AG09319 (cell line): Measurements from ENCODE around the gene BRSK2.

ENCODE experiments used
- DNase-seq: peaks from one replicate; pipeline ENCODE4 v3.0.0-alpha.2; 2010; ENCODE audit warnings: low read depth; ENCODE audit errors: extremely low read depth
- CTCF ChIP-seq: IDR thresholded peaks from 2 replicates; pipeline ENCODE4 v1.5.1; 2011; ENCODE audit warnings: low read depth, mild to moderate bottlenecking, inconsistent platforms, low read length, moderate library complexity

BRSK2 gene

GRCh38 chr11:1502954-1503707 lies 113.4 kb downstream of the BRSK2 start:
- no peak for DNase-seq
- no peak for TF ChIP-seq CTCF

GRCh38 chr11:1503708-1504104 lies 114.0 kb downstream of the BRSK2 start:
- no peak for TF ChIP-seq CTCF
- no peak for DNase-seq

- no peak for DNase-seq
- no peak for TF ChIP-seq CTCF
Measured at GRCh38 chr11:1504138-1504537, 114.4 kb downstream of the BRSK2 start.

- no peak for TF ChIP-seq CTCF
- DNase-seq, result no peak
Measured at GRCh38 chr11:1504581-1505290, 115.0 kb downstream of the BRSK2 start.

GRCh38 chr11:1505480-1505879 lies 115.7 kb downstream of the BRSK2 start:
- no peak for DNase-seq

GRCh38 chr11:1506981-1507380 lies 117.2 kb downstream of the BRSK2 start:
- no peak for DNase-seq
- no peak for TF ChIP-seq CTCF

More at GRCh38 chr11:1505480-1505879, 115.7 kb downstream of the BRSK2 start:
- TF ChIP-seq CTCF, result no peak

- no peak for DNase-seq
- no peak for TF ChIP-seq CTCF
Measured at GRCh38 chr11:1507381-1508140, 117.8 kb downstream of the BRSK2 start.
